Spleen (tissue), 7 donors: ENCODE results near the gene SKA3.
"Not testable (repeated sequence)": the region's sequence is repeated elsewhere in the genome, so short reads cannot be mapped to it uniquely, and the experiment has no call there.

Experiments
- CTCF ChIP-seq, 11 experiments: fragments of 200-600 bp in 7 of 11; fragments of 450-650 bp in 4 of 11; sonication (generic) in 4 of 11; IDR thresholded peaks in 8 of 11; conservative IDR thresholded peaks in 3 of 11; 1 replicate in 7 of 11; 2 replicates in 4 of 11; pipeline versions ENCODE4 v1.4.0 to v1.8.0; 2016 to 2021; ENCODE audit warnings: antibody characterized with exemption in 11 of 11, inconsistent platforms in 4 of 11, mild to moderate bottlenecking in 1 of 11
- POLR2A ChIP-seq, 3 donors: fragments of 450-650 bp; IDR thresholded peaks; one replicate each; pipeline ENCODE4 v1.5.1; 2017; ENCODE audit warnings: antibody characterized with exemption in 3 of 3, mild to moderate bottlenecking in 1 of 3
- POLR2AphosphoS5 ChIP-seq, 3 donors: sonication (generic); formaldehyde crosslinking; IDR thresholded peaks; one replicate each; pipeline ENCODE4 v1.5.1; 2017; ENCODE audit warnings: antibody characterized with exemption in 3 of 3
- donor health status: DM: no; HTN: no; CAD: no; lungs with moderate emphysema.
- donor health status: DM: no; HTN: no; CAD: no.
- donor health status: DM: no; HTN: no; CAD: no.

GRCh38 chr13:21173767-21174166 is 2.6 kb downstream of the SKA3 start:
- not testable (repeated sequence) for TF ChIP-seq CTCF (IDR thresholded peaks at IDR 0.05 in 8 of 11, conservative IDR thresholded peaks at IDR 0.05 in 3 of 11); POLR2A (IDR thresholded peaks at IDR 0.05); POLR2AphosphoS5 (IDR thresholded peaks at IDR 0.05)
